OCI-LY3 (cell line): Measurements from ENCODE around the gene ARL2BP.

ENCODE experiments used
- H2AFZ ChIP-seq: fragments of 200-600, 300-600 bp; shearing (Covaris generic); 2 replicates; pipeline ENCODE4 v1.6.0; 2014; ENCODE audit warnings: antibody characterized with exemption, low read depth, low read length
- H3K27ac ChIP-seq: fragments of 200-600, 300-600 bp; sonication (generic); 2 replicates; pipeline ENCODE4 v1.5.1; 2014; ENCODE audit warnings: mild to moderate bottlenecking, low read length, moderate library complexity, mixed read lengths
- H3K27me3 ChIP-seq: fragments of 200-600, 300-600 bp; sonication (generic); 2 replicates; pipeline ENCODE4 v1.6.1; 2014; ENCODE audit warnings: low read depth, low read length, mixed read lengths
- H3K36me3 ChIP-seq: fragments of 200-600, 300-600 bp; sonication (generic); replicated peaks from 2 replicates; pipeline ENCODE3; 2014; ENCODE audit warnings: low read depth, low read length, mixed read lengths
- H3K4me1 ChIP-seq: fragments of 300-600, 200-600 bp; sonication (generic); 2 replicates; pipeline ENCODE4 v1.6.1; 2014; ENCODE audit warnings: low read length, mixed read lengths
- H3K4me2 ChIP-seq: fragments of 200-600, 300-600 bp; sonication (generic); 2 replicates; pipeline ENCODE4 v1.6.1; 2014; ENCODE audit warnings: low read length, mixed read lengths
- H3K4me3 ChIP-seq: fragments of 300-600, 200-600 bp; sonication (generic); 2 replicates; pipeline ENCODE4 v1.5.1; 2014; ENCODE audit warnings: antibody characterized with exemption, mild to moderate bottlenecking, low read length, moderate library complexity
- H3K79me2 ChIP-seq: fragments of 300-600, 200-600 bp; shearing (Covaris generic); 2 replicates; pipeline ENCODE4 v1.6.1; 2014; ENCODE audit warnings: mild to moderate bottlenecking, low read length, mixed read lengths
- H3K9ac ChIP-seq: fragments of 300-600, 200-600 bp; shearing (Covaris generic); 2 replicates; pipeline ENCODE4 v1.6.0; 2014; ENCODE audit warnings: mild to moderate bottlenecking, low read length, moderate library complexity
- H3K9me3 ChIP-seq: fragments of 200-600, 300-600 bp; shearing (Covaris generic); 2 replicates; pipeline ENCODE4 v1.6.1; 2014; ENCODE audit warnings: low read length, mixed read lengths; ENCODE audit not compliant: insufficient read depth
- H4K20me1 ChIP-seq: fragments of 200-600, 300-600 bp; sonication (generic); 2 replicates; pipeline ENCODE4 v1.6.1; 2016; ENCODE audit warnings: low read length, mixed read lengths; ENCODE audit not compliant: insufficient read depth
- EZH2phosphoT487 ChIP-seq: fragments of 200-600 bp; shearing (Covaris generic); IDR thresholded peaks from 2 replicates; pipeline ENCODE4 v1.6.1; 2018; ENCODE audit warnings: antibody characterized with exemption, mixed run types, low read depth
- TF ChIP-seq, protein P1 (sequence below): fragments of 200-600, 300-600 bp; sonication (generic); IDR thresholded peaks from 2 replicates; pipeline ENCODE4 v1.5.1; 2014; ENCODE audit warnings: antibody characterized with exemption, low read length, low read depth

The ARL2BP gene

DNA sequence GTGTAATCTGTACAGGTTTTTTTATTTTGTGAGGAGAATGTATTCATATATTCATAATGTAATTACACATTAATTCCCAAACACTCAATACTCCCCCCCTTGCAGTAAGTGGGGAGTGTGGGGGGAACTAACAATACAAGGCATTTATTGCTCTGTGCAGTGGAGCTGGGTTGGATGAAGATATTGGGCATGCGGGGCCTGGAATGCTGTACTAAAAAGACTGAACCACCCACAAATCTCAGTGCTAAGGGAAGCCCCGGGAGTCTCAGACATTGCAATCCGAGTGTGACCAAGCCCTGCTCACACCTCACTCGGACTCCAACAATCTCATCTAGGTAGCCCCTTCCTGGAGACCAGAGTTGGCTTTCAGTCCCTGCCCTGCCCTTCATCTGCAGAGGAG is 33.4 kb downstream of the ARL2BP start:
- Histone ChIP-seq H3K27ac (no peak overlapping the region), H2AFZ (no peak overlapping the region), H3K9ac (no peak overlapping the region), H3K36me3 (no peaks in the 10 kb centered on the region), H3K79me2 (no peaks in the 10 kb centered on the region), H3K4me3 (no peak overlapping the region), H4K20me1 (no peaks in the 10 kb centered on the region), H3K27me3 (peaks cover 16% of the 10 kb centered on the region), H3K4me1 (peaks cover 15% of the 10 kb centered on the region), H3K4me2 (no peak overlapping the region), H3K9me3 (no peaks in the 10 kb centered on the region)
- no peak for TF ChIP-seq EZH2phosphoT487
- TF ChIP-seq, protein P1, sequence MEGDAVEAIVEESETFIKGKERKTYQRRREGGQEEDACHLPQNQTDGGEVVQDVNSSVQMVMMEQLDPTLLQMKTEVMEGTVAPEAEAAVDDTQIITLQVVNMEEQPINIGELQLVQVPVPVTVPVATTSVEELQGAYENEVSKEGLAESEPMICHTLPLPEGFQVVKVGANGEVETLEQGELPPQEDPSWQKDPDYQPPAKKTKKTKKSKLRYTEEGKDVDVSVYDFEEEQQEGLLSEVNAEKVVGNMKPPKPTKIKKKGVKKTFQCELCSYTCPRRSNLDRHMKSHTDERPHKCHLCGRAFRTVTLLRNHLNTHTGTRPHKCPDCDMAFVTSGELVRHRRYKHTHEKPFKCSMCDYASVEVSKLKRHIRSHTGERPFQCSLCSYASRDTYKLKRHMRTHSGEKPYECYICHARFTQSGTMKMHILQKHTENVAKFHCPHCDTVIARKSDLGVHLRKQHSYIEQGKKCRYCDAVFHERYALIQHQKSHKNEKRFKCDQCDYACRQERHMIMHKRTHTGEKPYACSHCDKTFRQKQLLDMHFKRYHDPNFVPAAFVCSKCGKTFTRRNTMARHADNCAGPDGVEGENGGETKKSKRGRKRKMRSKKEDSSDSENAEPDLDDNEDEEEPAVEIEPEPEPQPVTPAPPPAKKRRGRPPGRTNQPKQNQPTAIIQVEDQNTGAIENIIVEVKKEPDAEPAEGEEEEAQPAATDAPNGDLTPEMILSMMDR = no peak

DNA sequence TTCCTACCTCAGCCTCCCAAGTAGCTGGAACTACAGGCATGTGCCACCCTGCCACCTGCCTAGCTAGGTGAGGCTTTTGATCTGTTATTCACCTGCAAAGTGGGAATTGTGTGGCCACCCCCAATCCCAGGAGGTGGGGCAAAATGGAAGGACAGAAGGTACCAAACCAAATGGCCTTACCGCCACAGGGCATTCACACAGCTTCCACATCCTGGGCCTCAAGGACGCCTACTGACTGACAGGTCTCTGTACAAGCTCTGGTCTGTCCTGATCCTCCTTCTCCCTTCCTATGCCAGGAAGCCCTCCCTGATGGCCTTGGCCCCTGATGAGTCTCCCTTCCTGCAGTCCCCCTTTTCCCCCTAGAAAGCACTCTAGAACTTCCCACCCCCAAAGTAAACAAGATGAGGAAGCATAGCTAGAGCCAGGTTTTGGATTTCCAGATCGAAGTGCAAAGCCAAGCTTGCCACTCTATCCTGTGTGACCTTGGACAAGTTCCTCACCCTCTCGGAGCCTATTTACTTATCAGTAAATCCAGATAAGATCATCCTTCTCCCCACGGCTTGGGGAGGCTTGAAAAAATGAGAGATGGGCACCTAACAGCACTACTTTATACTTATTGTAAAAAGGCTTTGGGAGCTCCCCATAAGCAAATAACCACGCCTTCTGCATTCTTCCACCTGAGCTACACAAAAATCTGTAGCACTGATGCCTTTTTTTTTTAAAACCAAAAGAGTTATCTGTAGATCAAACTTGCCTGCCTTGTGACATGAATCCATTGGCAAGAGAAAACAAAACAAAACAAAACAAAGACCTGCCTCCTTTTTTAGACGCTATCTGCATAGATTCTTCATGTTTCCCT is 35.0 kb downstream of the ARL2BP start:
- H3K27me3 ChIP-seq = peaks cover 16% of the 10 kb centered on the region
- H3K4me2 ChIP-seq = no peak overlapping the region
- no peaks in the 10 kb centered on the region for H3K79me2 ChIP-seq

DNA sequence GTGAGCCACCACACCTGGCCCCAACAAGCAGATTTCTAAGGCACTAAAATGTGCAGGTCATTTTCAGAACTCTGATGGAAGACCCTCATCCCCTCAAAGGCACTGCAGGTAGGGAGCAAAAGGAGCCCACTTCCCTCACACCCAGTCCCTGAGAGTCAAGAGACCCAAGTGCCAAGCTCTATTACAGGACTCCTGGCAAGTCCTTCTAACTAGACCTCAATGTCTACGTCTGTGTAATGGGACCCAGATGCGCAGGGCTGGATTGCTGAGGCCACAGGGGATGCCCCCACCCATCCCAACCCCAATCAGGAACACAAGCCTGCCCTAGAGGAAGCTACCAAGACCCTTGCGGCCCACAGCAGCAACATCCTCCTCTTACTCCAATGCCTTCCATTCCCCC is 36.7 kb downstream of the ARL2BP start:
- Histone ChIP-seq H3K4me1 (peaks cover 14% of the 10 kb centered on the region), H2AFZ (no peak overlapping the region), H3K27me3 (peaks cover 16% of the 10 kb centered on the region), H4K20me1 (no peaks in the 10 kb centered on the region), H3K79me2 (no peaks in the 10 kb centered on the region), H3K9me3 (no peaks in the 10 kb centered on the region), H3K9ac (no peak overlapping the region), H3K4me2 (no peak overlapping the region), H3K36me3 (no peaks in the 10 kb centered on the region), H3K27ac (no peak overlapping the region), H3K4me3 (no peak overlapping the region)
- TF ChIP-seq, protein P1 = no peak
- no peak for TF ChIP-seq EZH2phosphoT487

More for the DNA sequence above, 35.0 kb downstream of the ARL2BP start:
- H3K9me3 ChIP-seq = no peaks in the 10 kb centered on the region
- no peak overlapping the region for H3K27ac ChIP-seq
- H3K4me3 ChIP-seq = no peak overlapping the region
- no peak overlapping the region for H2AFZ ChIP-seq
- H4K20me1 ChIP-seq = no peaks in the 10 kb centered on the region
- H3K36me3 ChIP-seq = no peaks in the 10 kb centered on the region
- H3K4me1 ChIP-seq = peaks cover 15% of the 10 kb centered on the region
- H3K9ac ChIP-seq = no peak overlapping the region
- TF ChIP-seq EZH2phosphoT487 = no peak
- TF ChIP-seq, protein P1 = no peak

DNA sequence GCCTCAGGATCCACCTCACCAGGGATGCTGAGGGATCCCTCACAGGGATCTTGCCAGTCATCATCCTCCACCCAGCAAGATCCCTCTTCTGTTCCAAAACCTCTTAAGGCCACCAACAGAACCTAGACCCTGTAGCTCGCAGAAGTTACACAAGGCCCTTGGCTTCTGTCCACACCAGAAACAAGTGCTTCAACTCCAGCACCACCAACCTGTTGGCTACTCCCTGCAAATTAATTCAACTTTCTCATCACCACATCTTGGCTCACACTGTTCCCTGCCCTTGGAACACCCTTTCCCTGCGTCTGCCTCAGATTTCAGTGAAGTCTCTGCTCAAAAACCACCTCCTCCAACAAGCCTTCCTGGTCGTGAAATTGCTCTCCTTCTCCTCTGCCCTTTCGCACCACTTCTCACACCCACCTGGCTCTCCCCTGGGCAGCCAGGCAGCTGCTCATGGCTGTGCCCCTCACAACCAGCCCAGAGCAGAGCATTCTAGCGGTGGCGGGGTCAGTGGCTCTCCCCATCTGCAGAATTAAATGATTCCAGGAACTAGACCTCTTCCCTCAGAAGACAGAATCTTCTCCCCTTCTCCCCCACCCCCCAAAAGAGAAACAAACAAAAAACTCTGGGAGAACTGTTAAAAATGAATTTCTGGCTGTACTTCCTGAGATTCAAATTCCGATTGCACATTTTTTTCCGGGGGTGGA is 37.6 kb downstream of the ARL2BP start:
- Histone ChIP-seq H3K9ac (no peak overlapping the region), H3K36me3 (no peaks in the 10 kb centered on the region), H3K27me3 (peaks cover 16% of the 10 kb centered on the region), H3K79me2 (no peaks in the 10 kb centered on the region), H3K9me3 (no peaks in the 10 kb centered on the region), H3K27ac (no peak overlapping the region), H2AFZ (no peak overlapping the region), H3K4me2 (no peak overlapping the region), H3K4me3 (no peak overlapping the region), H4K20me1 (no peaks in the 10 kb centered on the region), H3K4me1 (peaks cover 5% of the 10 kb centered on the region)
- no peak for TF ChIP-seq EZH2phosphoT487
- TF ChIP-seq, protein P1 = no peak
